CD4-positive, alpha-beta T cell treated with Interferon gamma for 1 hour (primary cell): Measurements from ENCODE around the gene TECR.
"Not testable (repeated sequence)": the region's sequence is repeated elsewhere in the genome, so short reads cannot be mapped to it uniquely, and the experiment has no call there.

Experiments used
- DNase-seq: peaks from one replicate; pipeline ENCODE4 v3.0.0-alpha.2; 2020

The TECR gene

DNA sequence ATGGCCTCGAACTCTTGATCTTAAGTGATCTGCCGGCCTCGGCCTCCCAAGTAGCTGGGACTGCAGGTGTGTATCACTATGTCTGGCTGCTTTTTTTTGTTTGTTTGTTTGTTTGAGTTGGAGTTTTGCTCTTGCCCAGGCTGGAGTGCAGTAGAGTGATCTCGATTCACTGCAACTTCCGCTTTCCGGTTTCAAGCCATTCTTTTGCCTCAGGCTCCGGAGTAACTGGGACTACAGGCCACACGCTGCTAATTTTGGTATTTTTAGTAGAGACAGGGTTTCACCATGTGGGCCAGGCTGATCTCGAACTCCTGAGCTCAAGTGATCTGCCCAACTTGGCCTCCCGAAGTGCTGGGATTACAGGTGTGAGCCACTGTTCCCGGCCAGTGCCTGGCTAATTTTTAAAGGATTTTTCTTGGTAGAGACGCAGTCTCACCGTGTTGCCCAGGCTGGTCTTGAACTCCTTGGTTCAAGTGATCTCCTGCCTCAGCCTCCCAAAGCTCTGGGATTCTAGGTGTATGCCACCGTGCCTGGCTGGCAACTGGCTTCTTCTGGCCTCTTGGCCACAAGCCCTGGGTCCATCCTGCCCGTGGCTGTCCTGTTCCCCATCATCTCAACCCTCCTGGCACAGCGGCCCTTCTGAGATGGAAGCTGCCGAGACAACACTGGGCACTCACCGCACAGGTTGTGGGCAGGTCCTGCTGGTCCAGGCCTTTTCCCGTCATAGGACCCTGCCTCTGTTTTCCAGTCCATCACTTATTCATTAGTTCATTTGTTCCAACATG is 11.5 kb downstream of the TECR start:
- DNase-seq = no peak

DNA sequence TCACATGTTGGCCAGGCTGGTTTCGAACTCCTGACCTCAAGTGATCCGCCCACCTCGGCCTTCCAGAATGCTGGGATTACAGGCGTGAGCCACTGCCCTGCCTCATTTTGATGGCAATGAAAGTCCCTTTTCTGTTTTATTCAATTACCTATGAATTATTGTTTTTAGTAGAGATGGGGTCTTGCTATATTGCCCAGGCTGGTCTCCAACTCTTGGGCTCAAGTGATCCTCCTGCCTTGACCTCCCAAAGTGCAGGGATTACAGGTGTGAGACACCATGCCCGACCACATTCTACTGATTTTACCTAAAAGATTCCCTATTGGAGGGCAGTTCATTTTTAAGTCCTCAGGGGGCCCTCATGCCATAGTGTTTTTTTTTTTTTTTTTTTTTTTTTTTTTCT is 12.6 kb downstream of the TECR start:
- DNase-seq = not testable (repeated sequence)

DNA sequence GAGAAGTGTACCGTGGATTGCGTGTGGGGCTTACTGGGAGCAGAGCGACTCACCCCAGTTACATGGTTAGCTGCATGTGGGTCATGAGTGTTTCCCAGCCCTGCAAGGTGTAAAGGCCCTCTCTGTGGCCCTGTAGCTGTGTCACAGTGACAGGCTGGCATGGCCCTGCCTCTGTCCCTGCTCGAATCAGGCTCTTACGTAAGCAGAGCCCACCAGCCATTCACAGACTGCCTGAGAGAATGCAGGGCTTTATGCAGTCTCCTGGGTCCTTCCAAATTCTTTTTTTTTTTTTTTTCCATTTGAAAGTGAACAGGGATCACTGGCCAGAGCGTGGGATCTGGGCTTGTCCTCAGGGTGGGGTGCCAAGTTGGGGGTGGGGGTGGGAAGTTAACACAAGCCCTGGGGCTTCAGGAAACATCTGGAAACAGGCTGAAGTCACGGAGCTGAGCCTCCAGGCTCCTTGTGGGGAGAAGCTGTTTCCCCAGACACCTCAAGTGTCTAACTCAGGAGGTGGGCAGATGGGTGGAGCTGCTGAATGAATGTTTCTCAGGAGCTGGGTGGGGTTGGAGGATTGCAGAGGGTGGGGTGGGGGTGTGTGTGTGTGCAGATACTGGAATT is 13.4 kb downstream of the TECR start:
- no peak for DNase-seq

GRCh38 chr19:14544047-14544446 is 14.7 kb downstream of the TECR start:
- DNase-seq = no peak

DNA sequence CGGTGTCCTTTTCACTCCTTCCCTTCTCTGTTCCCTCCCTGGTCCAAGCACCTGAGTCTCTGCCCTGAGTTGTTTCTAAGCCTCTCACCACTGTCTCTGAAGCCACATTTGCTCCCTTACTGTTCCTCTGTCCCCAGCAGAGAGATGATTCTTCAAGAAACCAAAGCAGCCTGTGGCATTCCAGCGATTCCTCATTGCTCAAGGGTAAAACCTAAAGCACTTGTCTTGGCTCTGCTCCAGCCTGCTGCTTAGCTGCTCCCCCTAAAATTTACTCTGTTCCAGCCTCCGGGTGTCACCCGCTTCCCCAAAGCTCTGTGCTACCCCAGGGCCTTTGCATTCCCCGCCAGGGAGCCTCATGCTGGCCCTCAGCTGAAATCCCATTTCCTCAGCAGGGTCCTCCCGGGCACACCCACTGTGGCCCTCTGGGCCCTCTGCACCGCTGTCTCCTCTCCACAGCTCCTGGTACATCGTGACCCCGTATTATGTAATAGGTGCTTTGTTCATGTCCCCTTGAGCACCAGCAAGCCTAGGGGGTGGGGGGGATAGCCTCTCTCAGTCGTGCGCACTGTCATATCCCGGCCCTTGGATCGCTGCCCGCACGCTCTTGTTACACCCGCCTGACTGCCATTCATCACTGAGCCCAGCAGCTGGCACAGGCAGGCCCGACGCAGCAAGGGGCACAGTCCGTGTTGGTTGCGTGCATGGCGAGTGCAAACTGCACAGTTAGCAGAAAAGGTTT is 15.8 kb downstream of the TECR start:
- no peak for DNase-seq

DNA sequence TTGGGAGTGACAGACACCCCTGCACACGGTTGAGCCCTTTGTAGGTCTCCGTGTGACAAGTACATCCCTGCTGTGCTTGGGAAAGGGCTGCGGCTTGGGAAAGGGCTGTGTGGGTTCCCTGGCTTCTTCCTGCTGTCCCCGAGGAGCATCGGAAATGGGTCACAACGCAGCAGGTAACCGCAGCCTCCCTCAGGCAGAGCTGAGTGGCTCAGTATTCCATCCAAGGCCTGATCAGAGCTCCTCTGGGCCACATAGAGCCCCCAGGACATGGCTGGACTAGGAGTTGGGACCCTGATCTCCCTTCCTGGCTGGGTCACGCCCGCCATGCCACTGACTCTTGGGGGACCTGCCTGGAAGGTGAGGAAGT is 16.3 kb downstream of the TECR start:
- no peak for DNase-seq

GRCh38 chr19:14550201-14550754 is 20.9 kb downstream of the TECR start:
- no peak for DNase-seq

GRCh38 chr19:14551134-14552005 is 22.0 kb downstream of the TECR start:
- DNase-seq = peak; percentile 82

DNA sequence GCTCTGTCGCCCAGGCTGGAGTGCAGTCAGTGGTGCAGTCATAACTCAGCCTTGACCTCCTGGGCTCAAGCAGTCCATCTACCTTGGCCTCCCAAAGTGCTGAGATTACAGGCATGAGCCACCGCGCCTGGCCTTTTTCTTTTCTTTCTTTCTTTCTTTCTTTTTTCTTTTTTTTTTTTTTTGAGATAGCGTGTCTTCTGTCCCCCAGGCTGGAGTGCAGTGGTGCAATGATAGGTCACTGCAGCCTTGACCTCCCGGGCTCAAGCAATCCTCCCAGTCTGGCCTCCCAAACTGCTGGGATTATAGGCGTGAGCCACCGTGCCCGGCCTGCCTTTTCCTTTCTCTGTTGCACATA is 22.6 kb downstream of the TECR start:
- not testable (repeated sequence) for DNase-seq

DNA sequence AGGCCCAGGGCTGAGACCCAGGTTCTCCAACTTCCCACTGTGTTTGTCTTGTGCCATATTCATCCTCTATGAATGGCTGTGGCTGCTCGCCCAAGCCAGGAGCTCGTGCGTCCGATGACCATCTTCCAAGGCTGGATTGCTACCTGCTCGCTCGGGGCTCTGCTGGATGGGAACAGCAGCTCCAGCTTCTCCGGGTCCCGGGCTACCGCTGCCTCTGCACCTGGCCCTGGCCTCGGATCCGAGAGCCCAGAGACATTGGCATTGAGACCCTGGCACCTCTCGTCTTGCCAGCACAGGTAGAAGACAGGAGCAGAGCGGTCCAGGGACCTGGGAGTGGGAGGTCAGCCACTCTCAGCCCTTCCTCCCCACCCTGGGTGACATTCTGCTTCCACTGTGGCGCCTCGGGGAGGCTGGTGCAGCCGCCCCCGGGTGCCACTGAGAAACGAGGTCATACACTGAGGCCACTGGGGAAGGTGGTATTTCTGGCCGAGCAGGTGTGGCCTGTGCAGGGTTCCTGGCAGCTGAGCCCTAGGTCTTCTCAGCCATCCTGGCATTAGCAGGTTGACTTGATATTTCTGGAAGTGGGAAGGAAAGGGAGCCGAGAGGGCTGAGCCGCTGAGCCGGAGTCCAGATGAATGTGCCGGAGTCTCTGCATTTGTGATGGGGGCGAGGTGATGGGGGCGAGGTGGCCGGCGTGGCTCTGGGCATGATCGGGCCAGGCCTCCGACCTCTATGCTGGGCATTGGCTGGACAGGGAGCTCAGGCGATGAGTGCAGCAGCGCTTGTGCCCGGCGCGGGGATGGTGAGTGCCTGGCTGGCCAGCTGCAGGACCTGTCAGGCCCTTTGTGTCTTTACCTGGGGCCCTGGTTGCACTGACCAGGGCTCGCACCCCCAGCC is 23.9 kb downstream of the TECR start:
- no peak for DNase-seq

GRCh38 chr19:14553939-14554243 is 24.5 kb downstream of the TECR start:
- no peak for DNase-seq

DNA sequence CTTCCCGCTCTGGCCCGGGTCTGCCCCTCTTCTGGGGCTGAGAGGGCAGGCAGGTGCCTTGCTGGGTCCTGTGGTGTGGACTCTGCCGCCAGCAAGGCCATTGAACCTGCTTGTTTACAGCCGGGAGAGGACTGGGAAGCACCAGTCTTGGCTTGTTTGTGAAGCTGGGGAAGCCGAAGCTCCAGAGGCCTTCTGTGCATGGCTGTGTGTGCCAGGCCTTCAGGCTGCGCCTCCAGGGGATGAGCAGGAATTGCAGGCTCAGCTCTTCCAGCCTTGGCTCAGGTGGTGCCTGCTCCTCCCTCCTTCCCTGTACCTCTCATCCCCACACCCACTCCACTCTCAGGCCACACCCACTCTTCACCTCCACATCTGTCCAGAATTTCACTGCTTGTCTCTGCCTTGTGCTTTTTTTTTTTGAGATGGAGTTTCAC is 25.0 kb downstream of the TECR start:
- no peak for DNase-seq

DNA sequence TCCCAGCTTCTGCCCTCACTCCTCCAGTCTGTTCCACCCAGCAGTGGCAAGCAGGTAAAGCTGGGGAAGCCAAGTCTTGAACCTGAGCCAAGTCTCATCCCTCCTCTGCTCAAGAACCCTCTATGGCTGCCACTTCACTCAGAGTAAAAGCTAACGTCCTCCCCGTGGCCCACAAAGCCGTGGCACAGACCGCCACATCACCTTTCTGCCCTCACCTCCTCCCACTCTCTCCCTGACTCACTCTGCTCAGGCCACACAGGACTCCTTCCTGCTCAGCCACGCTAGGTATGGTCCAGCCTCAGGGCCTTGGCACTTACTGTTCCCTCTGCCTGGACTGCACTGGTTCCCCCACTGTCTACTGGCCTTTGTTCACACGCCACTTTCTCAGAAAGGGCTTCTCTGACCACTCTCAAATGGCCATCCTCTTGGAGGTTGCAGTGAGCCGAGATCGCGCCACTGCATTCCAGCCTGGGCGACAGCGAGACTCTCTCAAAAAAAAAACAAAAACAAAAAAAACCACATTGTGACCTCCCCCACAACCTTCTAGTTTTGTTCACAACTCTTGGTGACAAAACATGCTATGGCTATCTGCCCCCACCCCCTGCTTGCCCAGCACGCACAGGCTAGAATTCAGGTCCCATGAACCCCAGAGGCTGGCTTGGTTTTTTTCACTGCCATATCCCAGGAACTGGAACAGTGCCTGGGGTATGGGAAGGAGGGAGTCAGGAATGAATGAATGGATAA is 26.7 kb downstream of the TECR start:
- DNase-seq = no peak

DNA sequence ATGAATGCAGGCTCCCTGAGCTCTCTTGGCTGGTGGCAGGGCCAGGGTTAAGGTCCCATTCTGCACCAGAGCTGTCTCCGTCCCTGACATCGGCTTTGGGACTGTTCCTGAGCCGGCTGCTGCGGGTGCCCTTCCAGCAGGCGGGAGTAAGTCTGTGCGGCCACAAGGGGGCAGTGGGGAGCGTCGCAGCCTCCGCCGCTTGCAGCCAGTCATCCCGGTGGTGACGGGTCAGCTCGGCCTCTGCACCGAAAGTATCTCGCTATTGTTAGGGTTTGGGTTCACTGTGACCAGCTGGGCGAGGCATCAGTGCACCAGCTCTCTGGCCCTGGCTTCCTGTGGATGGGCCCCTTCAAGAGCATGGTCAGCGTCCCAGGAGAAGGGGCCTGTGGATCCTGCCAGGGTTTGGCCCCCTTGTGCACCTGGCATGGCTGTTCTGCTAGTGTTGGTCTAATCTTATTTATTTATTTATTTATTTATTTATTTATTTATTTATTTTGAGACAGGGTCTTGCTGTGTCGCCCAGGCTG is 27.3 kb downstream of the TECR start:
- DNase-seq = peak; percentile 75

- no peak for DNase-seq
Observed at GRCh38 chr19:14558370-14559066, 29.1 kb downstream of the TECR start.

DNA sequence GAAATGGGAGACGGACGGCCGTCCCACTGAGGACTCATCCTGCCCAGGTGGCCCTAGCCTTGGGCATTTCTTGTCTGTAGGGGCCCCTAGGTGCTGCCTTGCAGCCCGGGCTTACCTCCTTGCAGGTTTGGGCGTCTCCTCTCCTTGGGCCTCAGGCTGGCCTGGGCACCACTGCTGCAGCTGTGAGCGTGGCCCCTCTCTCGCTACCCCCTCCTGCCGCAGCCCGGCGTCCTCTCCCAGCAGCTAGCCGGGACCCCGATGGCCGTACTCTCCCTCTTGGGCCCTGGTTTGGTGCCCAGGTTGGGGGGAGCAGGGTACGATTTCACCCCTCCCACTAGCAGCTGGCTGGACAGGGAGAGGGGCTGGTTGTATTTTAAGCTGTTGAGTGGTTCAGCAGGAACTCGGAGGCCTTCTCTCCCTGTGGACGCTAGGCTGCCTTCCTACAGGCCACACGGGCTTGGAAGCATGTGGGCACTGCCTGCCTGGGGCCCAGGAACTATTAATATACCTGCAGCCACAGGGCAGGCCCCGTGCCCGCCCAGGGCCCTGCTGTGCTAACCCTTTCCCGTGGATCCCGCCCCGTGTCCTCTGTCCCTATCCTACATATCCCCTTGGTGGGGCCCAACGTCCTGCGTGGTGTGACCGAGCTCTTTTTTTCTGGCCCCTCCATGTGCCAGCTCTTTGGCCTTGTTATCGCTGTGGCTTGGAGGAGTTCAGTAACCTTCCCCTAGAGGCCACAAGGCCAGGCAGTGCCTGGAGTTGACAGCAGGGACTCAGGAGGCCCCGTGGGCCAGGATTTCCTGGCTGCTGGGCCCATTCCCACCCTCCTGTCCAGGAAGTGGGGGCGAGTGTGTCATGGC is 30.8 kb downstream of the TECR start:
- no peak for DNase-seq

DNA sequence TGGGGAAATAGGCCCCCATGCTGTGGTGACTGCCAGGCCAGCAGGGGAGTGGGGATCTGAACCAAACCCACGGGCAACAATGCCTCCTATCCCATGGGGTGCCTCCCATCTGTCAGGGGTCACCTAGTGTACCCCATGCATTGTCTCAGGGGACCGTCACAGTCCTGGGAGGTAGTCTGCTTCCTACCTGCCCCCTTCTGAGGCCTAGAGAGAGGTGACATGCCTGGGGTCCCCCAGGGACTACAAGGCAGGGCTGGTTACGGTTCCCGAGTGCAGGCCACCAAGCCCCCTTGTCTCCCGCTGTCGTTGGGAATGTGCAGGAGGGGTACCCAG is 31.3 kb downstream of the TECR start:
- DNase-seq = no peak

GRCh38 chr19:14561249-14561648 is 31.9 kb downstream of the TECR start:
- DNase-seq = no peak

GRCh38 chr19:14561847-14562351 is 32.5 kb downstream of the TECR start:
- peak; percentile 57 for DNase-seq
